PC-3 (cell line): ENCODE results near the gene CALML4. TPM values are rescaled to one million over a fixed set of nuclear protein-coding genes. Genes with fewer than 3 reads are reported as not detected.

Source experiments
- ATAC-seq: fragments of 200-7000 bp; cut with Tn5 transposase; 2 replicates; pipeline ENCODE4 v1.9.1; 2020; ENCODE audit warnings: mild to moderate bottlenecking, moderate library complexity
- BruUV-seq: library from RNA; stranded (reverse); fragments of 400-500 nt; replicated peaks from 2 replicates; lab custom pipeline; 2021; lab: Mats Ljungman, UMichigan
- CTCF ChIA-PET: fragments of 300-600 bp; sonication (Branson Sonifier 250); formaldehyde crosslinking; loops from one replicate; lab custom pipeline; 2022; ENCODE audit warnings: antibody characterized with exemption; lab: Charles Lee
- POLR2A ChIA-PET: fragments of 300-600 bp; sonication (Branson Sonifier 250); formaldehyde crosslinking; loops from one replicate; lab custom pipeline; 2022; ENCODE audit warnings: antibody characterized with exemption; ENCODE audit not compliant: unreplicated experiment; lab: Charles Lee
- DNase-seq: peaks from one replicate; pipeline ENCODE4 v3.0.0-alpha.2; 2015
- H2AFZ ChIP-seq: fragments of 300-600 bp; sonication (generic); 2 replicates; pipeline ENCODE4 v1.6.0; 2016; ENCODE audit warnings: antibody characterized with exemption, low read length
- H3F3A ChIP-seq: fragments of 300-600 bp; sonication (generic); one replicate; pipeline ENCODE4 v1.6.0; 2017; ENCODE audit warnings: antibody characterized with exemption, low read length, control low read depth, mild to moderate bottlenecking; ENCODE audit not compliant: unreplicated experiment
- H3K27ac ChIP-seq: fragments of 300-600 bp; sonication (generic); 2 replicates; pipeline ENCODE4 v1.5.1; 2016; ENCODE audit warnings: mild to moderate bottlenecking, low read length
- H3K27me3 ChIP-seq: fragments of 300-600 bp; sonication (generic); 2 replicates; pipeline ENCODE4 v1.6.1; 2016; ENCODE audit warnings: low read length, mixed read lengths
- H3K36me3 ChIP-seq: fragments of 300-600 bp; sonication (generic); 2 replicates; pipeline ENCODE4 v1.6.1; 2016; ENCODE audit warnings: low read depth, mixed run types, low read length, mixed read lengths
- H3K4me1 ChIP-seq: fragments of 300-600 bp; sonication (generic); 2 replicates; pipeline ENCODE4 v1.5.1; 2016; ENCODE audit warnings: low read length; ENCODE audit not compliant: insufficient read depth
- H3K4me2 ChIP-seq: fragments of 300-600 bp; sonication (generic); 2 replicates; pipeline ENCODE4 v1.6.0; 2016; ENCODE audit warnings: low read length
- H3K4me3 ChIP-seq: fragments of 300-600 bp; sonication (generic); 2 replicates; pipeline ENCODE4 v1.5.1; 2016; ENCODE audit warnings: mild to moderate bottlenecking, low read length, mixed read lengths
- H3K79me2 ChIP-seq: fragments of 300-600 bp; sonication (generic); 2 replicates; pipeline ENCODE4 v1.6.1; 2017; ENCODE audit warnings: low read length, mixed read lengths
- H3K9ac ChIP-seq: fragments of 300-600 bp; sonication (generic); 2 replicates; pipeline ENCODE4 v1.6.0; 2016; ENCODE audit warnings: mild to moderate bottlenecking, low read length
- H3K9me2 ChIP-seq: fragments of 300-600 bp; sonication (generic); replicated peaks from 2 replicates; pipeline ENCODE4 v1.6.1; 2016; ENCODE audit warnings: mixed run types, low read length, mixed read lengths
- H3K9me3 ChIP-seq: fragments of 300-600 bp; sonication (generic); 2 replicates; pipeline ENCODE4 v1.6.1; 2016; ENCODE audit warnings: low read length, mixed read lengths
- H4K20me1 ChIP-seq: fragments of 300-600 bp; sonication (generic); 2 replicates; pipeline ENCODE4 v1.6.1; 2016; ENCODE audit warnings: low read length, mixed read lengths
- EZH2 ChIP-seq: fragments of 300-600 bp; sonication (generic); IDR thresholded peaks from one replicate; pipeline ENCODE4 v1.6.1; 2017; ENCODE audit warnings: antibody characterized with exemption, mild to moderate bottlenecking, low read length; ENCODE audit not compliant: unreplicated experiment
- EZH2phosphoT487 ChIP-seq: fragments of 300-600 bp; sonication (generic); IDR thresholded peaks from 2 replicates; pipeline ENCODE4 v1.6.1; 2018; ENCODE audit warnings: mild to moderate bottlenecking, antibody characterized with exemption, low read length, borderline replicate concordance
- intact Hi-C: fragments of 100-400 bp; cut with micrococcal nuclease; formaldehyde crosslinking; loops from 2 replicates; pipeline ENCODE4 v1.9.0; 2023
- total RNA-seq: library from RNA; depleted of rRNA; stranded (reverse); fragments of >200 nt; gene quantifications from 2 replicates; pipeline ENCODE4 v1.2.3, GENCODE V29; 2014
- TF ChIP-seq, protein P1 (sequence below): fragments of 300-600 bp; sonication (generic); conservative IDR thresholded peaks from 2 replicates; pipeline ENCODE4 v1.5.1; 2017; ENCODE audit warnings: antibody characterized with exemption, low read depth, mild to moderate bottlenecking, low read length

Gene CALML4
- total RNA-seq, 1 experiment from 2014 or later: 4.8 TPM

DNA sequence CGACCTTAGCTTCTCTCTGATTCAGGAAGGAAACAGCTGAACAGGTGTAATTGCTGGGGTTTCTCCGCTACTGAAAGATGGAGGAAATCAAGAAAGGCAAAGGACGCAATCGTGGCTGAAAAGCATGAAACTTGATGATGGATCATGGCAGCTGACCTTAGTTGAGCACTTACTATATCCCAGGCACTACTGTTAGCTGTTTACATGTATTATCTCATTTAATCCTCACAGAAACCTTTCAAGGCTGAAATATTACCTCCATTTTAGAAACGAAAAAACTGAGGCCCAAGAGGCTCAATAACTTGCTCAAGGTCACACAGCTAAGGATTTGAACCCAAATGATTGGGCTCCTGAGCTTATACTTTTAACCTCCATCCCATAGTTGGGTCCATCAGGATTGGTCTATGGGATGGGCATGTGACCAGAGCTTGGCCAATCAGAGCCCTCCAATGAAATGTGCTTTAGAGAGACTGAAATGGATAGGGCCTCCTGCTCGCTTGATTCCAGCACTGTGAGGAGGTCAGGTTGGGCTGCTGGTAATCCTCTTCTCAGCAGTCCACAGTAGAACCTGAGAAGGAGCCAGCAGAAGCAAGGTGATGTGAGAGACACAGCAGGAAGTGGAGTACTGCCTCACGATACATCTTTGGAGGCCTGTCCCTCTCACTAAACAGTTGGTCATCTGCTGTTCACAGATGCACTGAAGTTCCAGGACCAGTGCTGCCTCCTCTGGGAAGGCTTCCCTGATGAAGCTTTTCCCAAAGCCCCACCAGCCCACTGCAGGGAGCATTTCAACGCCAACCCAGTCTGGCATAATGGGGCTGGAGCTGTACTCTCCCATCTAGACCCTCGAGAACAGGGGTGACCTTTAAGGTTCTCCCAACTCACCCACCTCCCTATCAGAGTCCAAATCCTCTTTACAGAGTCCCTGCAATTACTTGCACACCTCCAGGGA lies 14.0 kb upstream of the CALML4 start:
- ChIA-PET CTCF (no interaction called here), POLR2A (no interaction called here)
- no peaks in the 10 kb centered on the region for H3K4me1 ChIP-seq
- no TSS peak for BruUV-seq
- H3K36me3 ChIP-seq: peaks cover 3% of the 10 kb centered on the region; the same call in 1 of the 2 replicates
- H3K4me2 ChIP-seq: no peak overlapping the region
- H3K9ac ChIP-seq: no peak overlapping the region
- DNase-seq (no peak), ATAC-seq (no peak)
- H3K9me2 ChIP-seq: no peaks in the 10 kb centered on the region
- no peaks in the 10 kb centered on the region for H3F3A ChIP-seq
- H3K9me3 ChIP-seq: no peaks in the 10 kb centered on the region
- peaks cover 55% of the 10 kb centered on the region for H3K79me2 ChIP-seq
- H2AFZ ChIP-seq: no peak overlapping the region
- no peak overlapping the region for H3K27ac ChIP-seq
- intact Hi-C loops: no loop called here
- no peak overlapping the region for H3K4me3 ChIP-seq
- 0 out of 2 replicates have a peak, but pooled peaks cover 4% of the 10 kb centered on the region for H4K20me1 ChIP-seq
- TF ChIP-seq EZH2phosphoT487: no peak
- TF ChIP-seq, protein P1, sequence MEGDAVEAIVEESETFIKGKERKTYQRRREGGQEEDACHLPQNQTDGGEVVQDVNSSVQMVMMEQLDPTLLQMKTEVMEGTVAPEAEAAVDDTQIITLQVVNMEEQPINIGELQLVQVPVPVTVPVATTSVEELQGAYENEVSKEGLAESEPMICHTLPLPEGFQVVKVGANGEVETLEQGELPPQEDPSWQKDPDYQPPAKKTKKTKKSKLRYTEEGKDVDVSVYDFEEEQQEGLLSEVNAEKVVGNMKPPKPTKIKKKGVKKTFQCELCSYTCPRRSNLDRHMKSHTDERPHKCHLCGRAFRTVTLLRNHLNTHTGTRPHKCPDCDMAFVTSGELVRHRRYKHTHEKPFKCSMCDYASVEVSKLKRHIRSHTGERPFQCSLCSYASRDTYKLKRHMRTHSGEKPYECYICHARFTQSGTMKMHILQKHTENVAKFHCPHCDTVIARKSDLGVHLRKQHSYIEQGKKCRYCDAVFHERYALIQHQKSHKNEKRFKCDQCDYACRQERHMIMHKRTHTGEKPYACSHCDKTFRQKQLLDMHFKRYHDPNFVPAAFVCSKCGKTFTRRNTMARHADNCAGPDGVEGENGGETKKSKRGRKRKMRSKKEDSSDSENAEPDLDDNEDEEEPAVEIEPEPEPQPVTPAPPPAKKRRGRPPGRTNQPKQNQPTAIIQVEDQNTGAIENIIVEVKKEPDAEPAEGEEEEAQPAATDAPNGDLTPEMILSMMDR: no peak
- TF ChIP-seq EZH2: no peak
- H3K27me3 ChIP-seq: no peaks in the 10 kb centered on the region

DNA sequence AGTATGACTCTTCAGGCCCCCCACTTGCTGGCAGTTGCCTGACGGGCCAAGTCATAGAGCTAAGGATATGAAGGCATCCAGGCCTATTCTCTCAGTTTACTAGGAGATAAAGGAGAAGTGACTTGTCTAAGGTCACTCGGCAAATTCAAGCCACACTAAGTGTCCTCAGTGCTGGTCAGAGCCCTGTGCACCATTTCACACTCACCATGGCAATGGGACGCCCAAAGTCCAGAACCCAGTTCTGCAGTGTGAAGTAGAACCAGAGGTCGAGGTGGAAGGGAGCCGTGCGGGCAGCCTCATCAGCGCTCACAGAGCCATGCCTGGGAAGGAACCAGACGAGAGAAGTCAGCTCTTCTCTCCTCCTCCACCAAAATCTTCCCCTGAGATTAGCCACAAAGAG lies 13.2 kb upstream of the CALML4 start:
- CTCF ChIA-PET: no interaction called here
- intact Hi-C loops: no loop called here
- Histone ChIP-seq H4K20me1 (0 out of 2 replicates have a peak, but pooled peaks cover 4% of the 10 kb centered on the region), H3K27me3 (no peaks in the 10 kb centered on the region), H3K4me3 (no peak overlapping the region), H3K4me1 (no peaks in the 10 kb centered on the region), H3K79me2 (peaks cover 48% of the 10 kb centered on the region), H3K36me3 (peaks cover 3% of the 10 kb centered on the region; the same call in 1 of the 2 replicates), H2AFZ (no peak overlapping the region), H3K9me3 (no peaks in the 10 kb centered on the region), H3K4me2 (no peak overlapping the region), H3F3A (no peaks in the 10 kb centered on the region), H3K27ac (no peak overlapping the region), H3K9me2 (no peaks in the 10 kb centered on the region), H3K9ac (no peak overlapping the region)
- POLR2A ChIA-PET: no interaction called here
- no peak for DNase-seq
- TF ChIP-seq, protein P1: no peak
- TF ChIP-seq EZH2 (no peak), EZH2phosphoT487 (no peak)
- no TSS peak for BruUV-seq
- no peak for ATAC-seq

DNA sequence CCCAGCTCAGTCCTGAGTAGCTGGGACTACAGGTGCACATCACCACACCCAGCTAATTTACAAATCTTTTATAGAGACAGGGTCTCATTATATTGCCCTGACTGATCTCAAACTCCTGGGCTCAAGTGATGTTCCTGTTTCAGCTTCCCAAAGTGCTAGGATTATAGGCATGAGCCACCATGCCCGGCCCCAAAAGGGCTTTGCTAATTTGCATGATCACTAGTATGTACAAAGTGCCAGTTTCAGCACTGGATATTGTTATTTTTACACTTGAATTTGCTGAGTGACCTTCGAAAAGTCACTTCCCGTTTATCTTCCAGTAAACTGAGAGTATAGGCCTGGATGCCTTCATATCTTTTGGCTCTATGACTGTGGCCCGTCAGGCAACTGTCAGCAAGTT lies 12.2 kb upstream of the CALML4 start:
- intact Hi-C loops: no loop called here
- no TSS peak for BruUV-seq
- H3K4me2 ChIP-seq: no peak overlapping the region
- no peak for TF ChIP-seq EZH2phosphoT487
- no peak for TF ChIP-seq EZH2
- TF ChIP-seq, protein P1: no peak
- DNase-seq: no peak
- H3K27me3 ChIP-seq: no peaks in the 10 kb centered on the region
- POLR2A ChIA-PET: no interaction called here
- no peaks in the 10 kb centered on the region for H3F3A ChIP-seq
- CTCF ChIA-PET: no interaction called here
- ATAC-seq: no peak
- H3K79me2 ChIP-seq: peaks cover 43% of the 10 kb centered on the region
- H3K27ac ChIP-seq: no peak overlapping the region
- no peak overlapping the region for H3K9ac ChIP-seq
- no peak overlapping the region for H2AFZ ChIP-seq
- H3K4me3 ChIP-seq: no peak overlapping the region
- no peaks in the 10 kb centered on the region for H3K9me3 ChIP-seq
- H3K9me2 ChIP-seq: no peaks in the 10 kb centered on the region
- H4K20me1 ChIP-seq: 0 out of 2 replicates have a peak, but pooled peaks cover 4% of the 10 kb centered on the region
- H3K4me1 ChIP-seq: no peaks in the 10 kb centered on the region
- H3K36me3 ChIP-seq: peaks cover 3% of the 10 kb centered on the region; the same call in 1 of the 2 replicates
